Ectodermal cell (in vitro differentiated cells): ENCODE measurements around the gene CCL27.

Experiments
- H3K27ac ChIP-seq: 2 replicates; pipeline ENCODE4 v1.7.0; 2013; ENCODE audit warnings: mild to moderate bottlenecking, low read depth, low read length; ENCODE audit not compliant: insufficient read depth, poor library complexity, severe bottlenecking
- H3K27me3 ChIP-seq: 2 replicates; pipeline ENCODE4 v1.7.0; 2013; ENCODE audit warnings: mild to moderate bottlenecking, low read length; ENCODE audit not compliant: insufficient read depth, control insufficient read depth, poor library complexity, severe bottlenecking
- H3K36me3 ChIP-seq: one replicate; pipeline ENCODE4 v1.7.0; 2013; ENCODE audit warnings: low read length; ENCODE audit not compliant: control insufficient read depth, insufficient read depth
- H3K4me1 ChIP-seq: one replicate; pipeline ENCODE4 v1.7.0; 2013; ENCODE audit warnings: low read length; ENCODE audit not compliant: control insufficient read depth, insufficient read depth
- H3K4me3 ChIP-seq: 2 replicates; pipeline ENCODE4 v1.7.0; 2013; ENCODE audit warnings: low read depth, low read length, control low read depth; ENCODE audit not compliant: insufficient read depth
- H3K9me3 ChIP-seq: 2 replicates; pipeline ENCODE4 v1.7.0; 2013; ENCODE audit warnings: mild to moderate bottlenecking, low read length, moderate library complexity; ENCODE audit not compliant: control insufficient read depth
- WGBS, 2 experiments: methylation state at CpG; one replicate each; pipeline ENCODE4 v1.1.7; 2013; ENCODE audit warnings: missing lambda C conversion rate in 2 of 2; 5-methylcytosine and 5-hydroxymethylcytosine counted together

CCL27 gene

GRCh38 chr9:34625186-34625486 is 37.3 kb downstream of the CCL27 start:
- H3K27ac ChIP-seq, result no peak overlapping the region
- 52 to 58% methylated on average over 3 of the region's 3 CpGs for WGBS, 2 experiments
- H3K36me3 ChIP-seq, result no peaks in the 10 kb centered on the region
- H3K9me3 ChIP-seq, result no peaks in the 10 kb centered on the region
- H3K27me3 ChIP-seq, result peaks cover 79% of the 10 kb centered on the region
- H3K4me3 ChIP-seq, result no peak overlapping the region
- H3K4me1 ChIP-seq, result peaks cover 22% of the 10 kb centered on the region

DNA sequence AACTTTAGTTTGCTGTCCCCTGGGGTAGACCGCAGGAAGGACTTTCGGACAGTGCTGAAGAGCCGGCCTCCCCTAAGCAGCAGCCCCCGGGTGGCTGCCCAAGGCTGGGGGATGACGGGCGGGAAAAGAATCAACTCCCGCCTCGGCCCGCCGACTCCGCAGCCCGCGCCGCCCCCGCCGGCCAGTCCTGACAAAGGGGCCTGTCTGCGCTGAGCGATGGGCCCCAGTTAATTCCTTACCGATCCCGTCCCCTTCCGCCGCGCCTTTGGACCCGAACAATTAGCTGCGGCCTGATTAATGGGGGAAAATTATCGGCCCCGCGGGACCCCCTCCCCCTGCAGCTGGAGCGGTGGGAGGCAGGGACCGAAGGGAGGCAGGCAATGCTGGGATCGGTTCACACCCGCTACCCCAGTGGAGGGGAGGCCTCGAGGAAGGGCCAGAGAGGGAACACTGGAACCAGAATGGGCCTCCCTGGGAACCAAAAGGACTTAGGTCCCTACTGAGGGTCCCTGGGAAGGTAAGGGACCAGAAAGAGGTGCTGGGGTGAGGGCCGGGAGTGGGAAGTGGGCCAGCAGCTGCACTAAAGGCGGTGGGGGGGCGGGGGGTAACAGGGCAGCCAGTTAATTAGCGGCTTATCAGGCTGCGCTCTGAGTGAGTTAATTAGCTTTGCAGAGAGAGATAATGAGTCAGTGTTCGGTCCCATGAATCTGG is 37.8 kb downstream of the CCL27 start:
- peak overlapping the region; percentile 76 for H3K27ac ChIP-seq
- no peak overlapping the region for H3K4me3 ChIP-seq
- H3K36me3 ChIP-seq, result no peaks in the 10 kb centered on the region
- peaks cover 23% of the 10 kb centered on the region for H3K4me1 ChIP-seq
- no peaks in the 10 kb centered on the region for H3K9me3 ChIP-seq
- peaks cover 74% of the 10 kb centered on the region for H3K27me3 ChIP-seq
- 21 to 22% methylated on average over 39 of the region's 39 CpGs for WGBS, 2 experiments

DNA sequence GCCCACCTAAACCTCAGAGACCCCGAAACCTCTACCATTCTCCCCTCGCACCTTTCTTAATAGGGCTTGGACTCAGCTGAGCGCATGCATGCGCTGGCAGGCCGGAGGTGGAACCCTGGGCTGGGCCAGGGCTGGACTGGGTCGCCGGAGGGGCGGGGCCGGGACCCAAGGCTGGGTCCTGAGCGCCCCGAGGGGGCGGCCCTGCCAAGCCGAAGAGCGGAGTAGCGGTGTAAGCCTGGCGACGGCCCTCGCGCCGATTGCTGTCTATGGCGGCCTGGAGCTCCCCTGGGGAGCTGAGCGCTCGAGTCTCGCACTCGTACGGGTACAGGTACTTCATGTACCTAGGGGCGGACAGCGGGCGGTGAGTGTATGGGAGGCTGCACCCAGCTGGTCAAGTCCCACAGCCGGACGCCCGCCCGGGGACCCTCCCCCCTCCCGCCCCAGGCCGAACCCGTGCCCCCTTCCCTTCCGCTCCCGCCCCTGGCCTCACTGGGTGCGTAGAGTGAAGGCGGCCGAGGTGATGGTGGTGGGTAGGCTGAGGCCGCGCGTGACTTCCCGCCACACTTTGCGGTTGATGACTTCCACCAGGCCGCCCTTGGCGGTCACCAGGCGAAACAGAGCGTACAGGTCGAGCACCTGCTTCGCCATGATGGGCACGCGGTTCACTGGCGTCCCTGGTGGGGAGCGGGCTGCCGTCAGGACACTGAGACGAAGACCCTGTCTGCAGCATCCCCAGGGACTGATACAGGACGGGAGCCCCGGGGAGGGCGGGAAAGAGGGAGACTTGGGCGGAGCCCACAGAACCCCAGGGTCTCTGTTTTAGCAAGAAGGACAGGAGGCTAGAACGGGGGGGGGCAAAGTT is 38.9 kb downstream of the CCL27 start:
- Histone ChIP-seq H3K4me1 (peaks cover 28% of the 10 kb centered on the region), H3K4me3 (no peak overlapping the region), H3K9me3 (no peaks in the 10 kb centered on the region), H3K27me3 (peaks cover 64% of the 10 kb centered on the region), H3K27ac (no peak overlapping the region), H3K36me3 (no peaks in the 10 kb centered on the region)
- WGBS, 2 experiments, result 86 to 89% methylated on average over 63 of the region's 63 CpGs

DNA sequence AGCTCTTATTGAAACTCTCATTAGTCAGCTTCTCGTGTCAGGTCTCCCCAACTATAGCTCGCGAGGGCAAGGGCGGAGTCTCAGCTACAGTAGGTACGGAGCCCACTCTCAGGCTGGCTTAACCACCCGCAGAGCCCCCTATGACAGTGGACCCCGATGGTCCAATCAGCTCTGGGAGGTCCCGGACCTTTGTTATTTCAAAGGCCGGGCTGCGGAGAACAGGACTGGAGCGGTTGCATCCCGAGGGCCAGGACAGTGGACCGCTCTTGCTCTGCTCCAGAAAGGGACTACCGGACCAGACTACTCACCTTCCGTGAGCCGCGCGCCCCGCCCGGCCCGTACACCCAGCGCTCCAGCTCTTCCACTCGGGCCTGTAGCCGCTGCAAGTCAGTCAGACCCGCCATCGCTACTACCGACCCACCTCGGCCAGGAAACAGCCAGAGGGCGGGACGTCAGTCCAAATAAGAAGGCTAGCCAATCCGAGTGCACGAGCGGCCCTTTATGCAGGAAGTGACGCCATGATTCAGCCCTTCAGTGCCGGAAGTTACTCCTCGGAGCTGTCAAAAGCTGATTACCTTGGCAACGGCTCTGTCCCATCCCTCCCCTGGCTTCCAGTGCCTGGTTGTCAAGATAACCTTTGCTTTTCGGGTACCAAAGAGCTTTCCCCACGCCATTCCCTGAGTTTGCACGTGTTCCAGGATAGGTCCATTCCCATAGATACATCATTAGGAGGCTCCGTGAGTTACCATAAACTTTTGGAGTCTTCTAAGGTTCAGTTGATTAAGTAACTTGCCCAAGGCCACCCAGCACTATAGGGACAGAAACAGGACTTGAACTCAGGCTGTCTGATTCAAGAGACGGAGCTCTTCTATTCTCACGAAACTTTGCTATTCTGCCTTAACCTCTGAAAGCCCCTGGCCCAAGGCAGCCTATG is 42.1 kb downstream of the CCL27 start, which contains the start of gene DCTN3:
DCTN3 (minus strand) TSS at position 435 of the 934 bp plus-strand sequence; CDS start at position 404, 31 bp downstream.
- Histone ChIP-seq H3K4me1 (peaks cover 16% of the 10 kb centered on the region), H3K36me3 (peaks cover 7% of the 10 kb centered on the region), H3K27me3 (peaks cover 32% of the 10 kb centered on the region), H3K9me3 (no peaks in the 10 kb centered on the region), H3K27ac (no peak within 1 kb of the TSS), H3K4me3 (peak within 1 kb of the TSS; percentile 73)
- 8% methylated on average over 43 of the region's 43 CpGs for WGBS, 2 experiments

DNA sequence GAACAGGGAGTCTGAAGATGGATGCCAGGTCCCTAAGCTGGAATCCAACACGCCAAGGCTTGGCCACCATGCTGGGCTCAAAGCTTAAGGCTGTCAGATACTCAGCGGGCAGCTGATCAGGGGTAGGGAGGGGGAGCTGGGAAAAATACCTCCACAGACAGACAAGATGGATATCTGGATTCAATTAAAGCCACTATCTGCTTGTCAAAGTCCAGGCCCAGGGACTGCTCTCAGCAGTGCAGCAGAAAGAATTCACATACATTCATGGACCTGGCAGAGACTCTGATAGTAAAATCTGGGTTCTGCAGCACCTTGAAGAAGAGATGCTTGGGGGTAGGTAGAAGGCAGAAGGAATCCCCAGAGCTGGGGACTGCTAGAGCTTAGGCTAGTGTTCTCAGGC is 47.3 kb downstream of the CCL27 start:
- peaks cover 5% of the 10 kb centered on the region for H3K27me3 ChIP-seq
- H3K4me3 ChIP-seq, result no peak overlapping the region
- WGBS, 2 experiments, result 67 to 71% methylated on average over 2 of the region's 2 CpGs
- H3K4me1 ChIP-seq, result peaks cover 15% of the 10 kb centered on the region
- no peak overlapping the region for H3K27ac ChIP-seq
- H3K36me3 ChIP-seq, result peaks cover 7% of the 10 kb centered on the region
- H3K9me3 ChIP-seq, result no peaks in the 10 kb centered on the region

GRCh38 chr9:34612788-34613390 is 49.6 kb downstream of the CCL27 start:
- Histone ChIP-seq H3K36me3 (peaks cover 6% of the 10 kb centered on the region), H3K4me1 (peaks cover 9% of the 10 kb centered on the region), H3K9me3 (no peaks in the 10 kb centered on the region), H3K4me3 (peak overlapping the region; percentile 56), H3K27ac (no peak overlapping the region), H3K27me3 (peaks cover 5% of the 10 kb centered on the region)
- 2% methylated on average over 14 of the region's 15 CpGs for WGBS, 2 experiments
